Bronchial epithelial cell (primary cell): ENCODE data around the gene LRRC37B. TPM values are rescaled to one million over a fixed set of nuclear protein-coding genes. Genes with fewer than 3 reads are reported as not detected.
"Not testable (repeated sequence)": the region's sequence is repeated elsewhere in the genome, so short reads cannot be mapped to it uniquely, and the experiment has no call there.

Experiments used
- DNase-seq: peaks from one replicate; pipeline ENCODE4 v3.0.0-alpha.2; 2010; ENCODE audit warnings: low read depth
- FAIRE-seq: peaks from 2 replicates; lab custom pipeline; 2011; peaks lifted over from hg19 to GRCh38; lab: Jason Lieb, UNC
- H3K27me3 ChIP-seq: 2 replicates; pipeline ENCODE4 v1.5.1; 2011; ENCODE audit warnings: low read length; ENCODE audit not compliant: control insufficient read depth, insufficient read depth
- H3K36me3 ChIP-seq: 2 replicates; pipeline ENCODE4 v1.5.1; 2011; ENCODE audit warnings: low read length; ENCODE audit not compliant: control insufficient read depth, insufficient read depth
- H3K4me3 ChIP-seq: 2 replicates; pipeline ENCODE4 v1.5.1; 2011; ENCODE audit warnings: mild to moderate bottlenecking, low read depth, low read length, control low read depth
- CTCF ChIP-seq: IDR thresholded peaks from 2 replicates; pipeline ENCODE4 v1.5.1; 2011; ENCODE audit warnings: mild to moderate bottlenecking, moderate library complexity, low read length, control low read depth, inconsistent platforms; ENCODE audit not compliant: insufficient read depth, severe bottlenecking
- total RNA-seq: library from RNA; depleted of rRNA; stranded (reverse); fragments of >200 nt; gene quantifications from 2 replicates; pipeline ENCODE4 v1.2.1, GENCODE V29; 2014

Gene LRRC37B
- total RNA-seq, 1 donor from 2014 or later = 13.2 TPM

GRCh38 chr17:32019228-32019627 is 12.0 kb downstream of the LRRC37B start:
- DNase-seq = peak; percentile 53
- TF ChIP-seq CTCF = no peak
- H3K27me3 ChIP-seq = no peaks in the 10 kb centered on the region
- H3K36me3 ChIP-seq = no peaks in the 10 kb centered on the region
- no peak for FAIRE-seq
- no peak overlapping the region for H3K4me3 ChIP-seq

GRCh38 chr17:32020943-32021614 is 13.9 kb downstream of the LRRC37B start:
- Histone ChIP-seq H3K27me3 (no peaks in the 10 kb centered on the region), H3K4me3 (no peak overlapping the region), H3K36me3 (no peaks in the 10 kb centered on the region)
- no peak for FAIRE-seq
- DNase-seq = no peak
- no peak for TF ChIP-seq CTCF

- H3K36me3 ChIP-seq = no peaks in the 10 kb centered on the region
- no peaks in the 10 kb centered on the region for H3K27me3 ChIP-seq
- no peak for DNase-seq
- FAIRE-seq = no peak
- H3K4me3 ChIP-seq = no peak overlapping the region
- TF ChIP-seq CTCF = no peak
Measured at GRCh38 chr17:32021615-32021955, 14.4 kb downstream of the LRRC37B start.

GRCh38 chr17:32022554-32022953 is 15.4 kb downstream of the LRRC37B start:
- not testable (repeated sequence) for H3K27me3 ChIP-seq, FAIRE-seq, DNase-seq, H3K36me3 ChIP-seq, H3K4me3 ChIP-seq

- H3K36me3 ChIP-seq, DNase-seq, H3K4me3 ChIP-seq, H3K27me3 ChIP-seq, FAIRE-seq: not testable (repeated sequence)
Measured at GRCh38 chr17:32027271-32027670, 20.1 kb downstream of the LRRC37B start.

- Histone ChIP-seq H3K27me3 (no peaks in the 10 kb centered on the region), H3K4me3 (no peak overlapping the region), H3K36me3 (no peaks in the 10 kb centered on the region)
- DNase-seq = no peak
- no peak for TF ChIP-seq CTCF
- FAIRE-seq = no peak
Measured at GRCh38 chr17:32033223-32033622, 26.0 kb downstream of the LRRC37B start.

- FAIRE-seq, H3K27me3 ChIP-seq, DNase-seq, H3K4me3 ChIP-seq, H3K36me3 ChIP-seq: not testable (repeated sequence)
Measured at GRCh38 chr17:32033812-32034211, 26.6 kb downstream of the LRRC37B start.

- H3K36me3 ChIP-seq, FAIRE-seq, DNase-seq, H3K4me3 ChIP-seq, H3K27me3 ChIP-seq: not testable (repeated sequence)
Measured at GRCh38 chr17:32040246-32040645, 33.1 kb downstream of the LRRC37B start.

GRCh38 chr17:32041306-32041875 is 34.2 kb downstream of the LRRC37B start:
- H3K4me3 ChIP-seq, FAIRE-seq, H3K36me3 ChIP-seq, DNase-seq, H3K27me3 ChIP-seq: not testable (repeated sequence)

- not testable (repeated sequence) for H3K27me3 ChIP-seq, DNase-seq, H3K4me3 ChIP-seq, FAIRE-seq, H3K36me3 ChIP-seq
Measured at GRCh38 chr17:32042266-32042665, 35.1 kb downstream of the LRRC37B start.

- FAIRE-seq, H3K27me3 ChIP-seq, H3K4me3 ChIP-seq, H3K36me3 ChIP-seq: not testable (repeated sequence)
- peak; percentile 8 for DNase-seq
Measured at GRCh38 chr17:32045611-32046010, 38.4 kb downstream of the LRRC37B start.
